Mesodermal cell (in vitro differentiated cells): ENCODE data around the gene AATK.

Experiments used
- H3K27ac ChIP-seq: 2 replicates; pipeline ENCODE4 v1.7.0; 2013; ENCODE audit warnings: mild to moderate bottlenecking, low read depth, low read length, moderate library complexity; ENCODE audit not compliant: severe bottlenecking
- H3K36me3 ChIP-seq: 2 replicates; pipeline ENCODE4 v1.7.1; 2013; ENCODE audit warnings: mild to moderate bottlenecking, low read length, moderate library complexity; ENCODE audit not compliant: control insufficient read depth, insufficient read depth
- H3K4me1 ChIP-seq: one replicate; pipeline ENCODE4 v1.7.1; 2013; ENCODE audit warnings: mild to moderate bottlenecking, low read length; ENCODE audit not compliant: insufficient read depth, control insufficient read depth, poor library complexity, severe bottlenecking
- H3K4me3 ChIP-seq: 2 replicates; pipeline ENCODE4 v1.7.0; 2013; ENCODE audit warnings: low read length, control low read depth, mild to moderate bottlenecking; ENCODE audit not compliant: insufficient read depth, poor library complexity, severe bottlenecking; ENCODE audit errors: extremely low read depth
- H3K9me3 ChIP-seq: 2 replicates; pipeline ENCODE4 v1.7.1; 2013; ENCODE audit warnings: mild to moderate bottlenecking, low read length, moderate library complexity; ENCODE audit not compliant: control insufficient read depth
- WGBS, 2 experiments: methylation state at CpG; one replicate each; pipeline ENCODE4 v1.1.5; 2013; ENCODE audit warnings: missing lambda C conversion rate in 2 of 2; ENCODE audit not compliant: insufficient coverage in 2 of 2; 5-methylcytosine and 5-hydroxymethylcytosine counted together

The AATK gene

GRCh38 chr17:81117672-81118198 is 48.3 kb downstream of the AATK start:
- Histone ChIP-seq H3K4me1 (no peaks in the 10 kb centered on the region), H3K36me3 (no peaks in the 10 kb centered on the region), H3K9me3 (no peaks in the 10 kb centered on the region), H3K4me3 (no peak overlapping the region), H3K27ac (no peak overlapping the region)
- WGBS, 2 experiments = 88 to 90% methylated on average over 19 of the region's 20 CpGs

DNA sequence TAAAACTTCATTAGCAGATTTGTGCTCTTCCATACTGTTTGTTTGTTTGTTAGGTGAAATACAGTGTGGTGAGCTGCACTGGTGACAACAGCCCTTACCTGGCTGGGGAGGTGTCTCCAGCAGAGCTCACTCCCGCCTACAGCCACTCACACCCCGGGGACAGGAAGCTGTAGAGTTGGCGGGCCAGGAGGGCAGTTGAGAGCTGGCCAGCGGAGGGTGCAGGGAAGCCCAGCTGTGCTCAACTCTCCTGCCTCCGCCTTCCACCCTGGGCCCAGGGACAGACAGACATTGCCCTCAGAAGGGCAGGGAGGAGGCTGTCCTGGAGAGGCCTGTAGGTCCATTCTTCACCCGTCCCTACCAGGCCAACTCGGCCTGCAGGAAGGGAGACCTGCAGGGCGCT is 49.3 kb downstream of the AATK start:
- Histone ChIP-seq H3K27ac (no peak overlapping the region), H3K4me1 (no peaks in the 10 kb centered on the region), H3K9me3 (no peaks in the 10 kb centered on the region), H3K4me3 (no peak overlapping the region), H3K36me3 (no peaks in the 10 kb centered on the region)
- 83 to 100% methylated on average over 3 to 7 of the region's 8 CpGs for WGBS, 2 experiments

DNA sequence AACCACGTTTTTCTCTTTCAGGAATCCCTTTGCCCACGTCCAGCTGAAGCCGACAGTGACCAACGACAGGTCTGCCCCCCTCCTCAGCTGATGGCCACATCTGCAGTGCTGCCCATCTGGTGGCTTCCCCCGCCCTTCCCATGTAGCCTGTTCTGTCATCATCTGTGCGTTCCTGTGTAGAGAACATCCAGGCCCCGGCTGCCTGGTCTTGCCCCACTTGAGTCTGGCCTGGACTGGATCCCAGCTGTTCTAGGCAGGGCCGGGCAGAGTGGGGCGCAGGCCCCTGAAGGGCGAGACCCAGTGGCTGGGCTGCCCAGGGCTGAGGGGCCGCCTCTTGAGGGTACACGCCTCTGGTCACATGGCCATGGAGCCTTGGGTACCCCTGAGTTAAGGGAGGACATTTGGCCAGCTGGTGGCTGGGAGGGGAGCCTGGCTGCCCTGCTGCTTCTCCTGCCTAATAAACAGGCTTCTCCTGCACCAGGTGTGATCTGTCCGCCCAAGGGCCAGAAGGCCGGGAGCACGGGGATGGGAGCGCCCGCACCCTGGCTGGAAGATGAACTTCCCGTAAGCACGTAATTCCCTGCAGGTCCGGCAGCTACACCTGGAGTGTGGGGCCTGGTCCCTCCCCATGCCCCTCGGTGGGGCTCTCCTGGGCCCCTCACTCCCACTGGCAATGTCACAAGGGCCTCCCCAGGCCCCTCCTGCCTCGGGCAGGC is 50.1 kb downstream of the AATK start:
- H3K4me3 ChIP-seq = no peak overlapping the region
- WGBS, 2 experiments = 93 to 95% methylated on average over 21 to 22 of the region's 22 CpGs
- peaks cover 5% of the 10 kb centered on the region for H3K36me3 ChIP-seq
- H3K4me1 ChIP-seq = no peaks in the 10 kb centered on the region
- no peaks in the 10 kb centered on the region for H3K9me3 ChIP-seq
- H3K27ac ChIP-seq = no peak overlapping the region

DNA sequence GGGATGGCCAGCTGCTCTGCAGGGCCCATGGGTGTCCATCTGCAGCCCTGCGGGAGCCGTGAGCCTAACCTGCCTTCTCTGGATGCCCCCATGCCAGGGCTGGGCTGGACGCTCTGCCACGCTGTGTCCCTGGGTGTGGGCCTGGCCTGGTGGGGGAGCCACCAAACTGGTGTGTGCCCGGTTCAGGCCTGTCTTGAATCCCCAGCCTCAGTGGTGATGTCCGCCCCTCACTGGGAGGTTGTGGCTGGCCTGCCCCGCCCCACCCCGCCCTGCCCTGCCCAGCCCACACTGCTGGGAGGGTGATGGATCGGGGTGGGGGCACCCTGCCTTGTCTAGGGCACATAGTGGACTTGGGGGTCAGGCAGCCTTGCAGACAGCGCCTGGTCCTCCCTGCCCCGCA is 50.8 kb downstream of the AATK start:
- H3K27ac ChIP-seq = no peak overlapping the region
- H3K36me3 ChIP-seq = peaks cover 9% of the 10 kb centered on the region
- no peaks in the 10 kb centered on the region for H3K9me3 ChIP-seq
- WGBS, 2 experiments = 97 to 98% methylated on average over 6 to 10 of the region's 11 CpGs
- H3K4me1 ChIP-seq = no peaks in the 10 kb centered on the region
- no peak overlapping the region for H3K4me3 ChIP-seq

DNA sequence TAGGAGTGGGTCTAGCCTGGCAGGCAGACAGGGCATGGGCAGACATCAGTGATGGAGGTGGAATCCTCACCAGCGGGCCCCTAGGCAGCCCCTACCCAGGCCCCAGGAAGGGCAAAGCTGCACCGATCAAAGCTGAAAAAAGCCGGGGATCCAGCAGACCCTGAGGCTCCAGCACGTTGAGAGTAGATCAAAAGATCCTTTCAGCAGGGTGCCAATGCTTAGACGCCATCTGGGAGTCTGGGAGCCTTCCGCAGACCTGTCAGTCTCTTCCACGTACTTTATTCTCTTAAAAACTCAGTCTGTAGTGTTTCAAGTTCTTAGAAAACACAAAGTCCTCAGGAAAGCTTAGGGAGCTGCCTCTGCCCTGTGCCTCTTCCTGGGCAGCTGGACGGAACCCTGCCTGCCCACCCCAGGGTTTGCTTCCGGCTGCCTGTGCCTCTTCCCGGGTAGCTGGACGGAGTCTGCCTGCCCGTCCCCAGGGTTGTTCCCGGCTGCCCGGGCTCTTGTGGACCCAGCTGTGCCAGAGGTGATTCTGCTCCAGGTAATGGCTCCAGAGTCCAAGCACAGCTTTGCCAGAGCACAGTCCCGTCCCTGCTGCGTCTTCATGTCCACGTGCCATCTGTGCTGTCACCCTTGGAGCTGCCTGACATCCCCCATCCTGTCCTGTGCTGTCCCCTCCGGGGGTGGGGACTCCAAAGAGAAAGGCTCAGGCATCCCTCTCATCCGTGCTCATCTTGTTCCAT is 51.5 kb downstream of the AATK start:
- Histone ChIP-seq H3K27ac (peak overlapping the region; percentile 53), H3K4me3 (no peak overlapping the region), H3K36me3 (peaks cover 15% of the 10 kb centered on the region), H3K4me1 (no peaks in the 10 kb centered on the region), H3K9me3 (no peaks in the 10 kb centered on the region)
- 78 to 79% methylated on average over 18 to 19 of the region's 19 CpGs for WGBS, 2 experiments

DNA sequence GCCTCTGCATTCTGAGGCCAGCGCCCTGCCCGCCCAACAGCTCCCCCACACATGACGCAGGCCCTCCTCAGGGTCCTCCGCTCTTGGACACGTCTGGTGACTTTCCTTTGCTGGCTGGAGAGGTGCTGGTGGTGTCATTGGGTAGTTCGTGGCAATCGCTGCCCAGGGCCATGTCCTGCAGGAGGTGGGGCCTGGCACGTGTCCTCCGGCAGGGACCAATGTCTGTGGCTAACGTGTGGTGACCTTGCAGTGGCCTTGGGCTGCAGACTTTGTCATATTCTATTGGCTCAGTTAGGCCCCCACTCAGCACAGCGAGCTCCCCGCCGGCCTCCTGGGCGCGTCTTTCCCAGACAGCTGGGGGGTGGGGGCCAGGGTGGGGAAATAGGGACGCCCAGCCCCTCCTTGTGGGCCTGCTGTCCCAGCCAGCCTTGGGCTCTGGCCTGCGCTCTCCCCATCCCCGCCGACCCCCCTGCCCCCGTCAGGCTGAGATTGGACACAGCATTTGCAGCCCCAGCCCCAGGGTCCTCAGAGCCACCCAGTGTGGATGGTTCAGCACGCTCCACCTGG is 52.8 kb downstream of the AATK start:
- H3K4me1 ChIP-seq = no peaks in the 10 kb centered on the region
- no peak overlapping the region for H3K27ac ChIP-seq
- H3K36me3 ChIP-seq = peaks cover 25% of the 10 kb centered on the region
- WGBS, 2 experiments = 90 to 94% methylated on average over 16 to 17 of the region's 21 CpGs
- H3K9me3 ChIP-seq = no peaks in the 10 kb centered on the region
- H3K4me3 ChIP-seq = no peak overlapping the region

- 98% methylated on average over 17 to 23 of the region's 23 CpGs for WGBS, 2 experiments
Measured at GRCh38 chr17:81112450-81112849, 53.6 kb downstream of the AATK start.

GRCh38 chr17:81111066-81111465 is 55.0 kb downstream of the AATK start:
- H3K4me1 ChIP-seq = no peaks in the 10 kb centered on the region
- WGBS, 2 experiments = 81 to 85% methylated on average over 8 to 10 of the region's 10 CpGs
- no peaks in the 10 kb centered on the region for H3K9me3 ChIP-seq
- H3K4me3 ChIP-seq = no peak overlapping the region
- no peak overlapping the region for H3K27ac ChIP-seq
- peaks cover 28% of the 10 kb centered on the region for H3K36me3 ChIP-seq

More at GRCh38 chr17:81112450-81112849, 53.6 kb downstream of the AATK start:
- Histone ChIP-seq H3K36me3 (peaks cover 25% of the 10 kb centered on the region), H3K4me1 (no peaks in the 10 kb centered on the region), H3K4me3 (no peak overlapping the region), H3K27ac (no peak overlapping the region), H3K9me3 (no peaks in the 10 kb centered on the region)

DNA sequence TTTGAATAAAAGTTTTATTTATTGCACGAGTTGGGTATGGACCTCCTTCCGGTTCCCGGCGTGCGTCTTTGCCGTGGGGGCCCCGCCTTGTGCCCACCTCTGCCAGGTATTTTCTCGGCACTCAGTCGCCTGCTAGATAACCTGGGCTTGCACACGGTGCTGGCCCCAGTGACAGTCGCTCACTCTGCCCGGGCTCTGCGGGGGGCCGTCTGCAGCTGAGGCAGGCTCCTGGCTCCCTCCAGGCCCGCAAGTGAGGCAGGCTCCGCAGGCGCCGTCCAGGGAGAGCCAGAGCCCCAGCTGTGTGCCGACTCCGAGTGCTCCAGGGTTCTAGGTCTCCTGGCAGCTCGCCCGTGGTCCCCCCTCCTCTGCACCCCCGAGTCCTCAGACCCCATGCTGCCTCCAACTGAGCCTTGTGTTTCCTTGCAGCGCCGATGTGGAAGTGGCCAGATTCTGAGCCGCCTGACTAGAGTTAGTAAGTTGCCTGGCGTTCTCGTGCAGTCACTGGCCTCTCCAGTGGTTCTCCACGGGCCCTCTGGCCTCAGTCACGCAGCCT is 55.5 kb downstream of the AATK start:
- peaks cover 30% of the 10 kb centered on the region for H3K36me3 ChIP-seq
- no peaks in the 10 kb centered on the region for H3K4me1 ChIP-seq
- H3K4me3 ChIP-seq = no peak overlapping the region
- no peak overlapping the region for H3K27ac ChIP-seq
- WGBS, 2 experiments = 83 to 91% methylated on average over 28 to 29 of the region's 30 CpGs
- H3K9me3 ChIP-seq = no peaks in the 10 kb centered on the region

- Histone ChIP-seq H3K4me3 (no peak overlapping the region), H3K36me3 (peaks cover 30% of the 10 kb centered on the region), H3K27ac (no peak overlapping the region), H3K4me1 (no peaks in the 10 kb centered on the region), H3K9me3 (no peaks in the 10 kb centered on the region)
- WGBS, 2 experiments = 96 to 99% methylated on average over 15 to 16 of the region's 22 CpGs
Measured at GRCh38 chr17:81109957-81110356, 56.1 kb downstream of the AATK start.
